WI38 (cell line): ENCODE measurements around the gene CHGA.

Source experiments
- H3K4me3 ChIP-seq: 2 replicates; pipeline ENCODE4 v1.5.1; 2011; ENCODE audit warnings: low read depth, mild to moderate bottlenecking, control low read depth, low read length
- CTCF ChIP-seq: IDR thresholded peaks from 2 replicates; pipeline ENCODE4 v1.5.1; 2012; ENCODE audit warnings: low read depth, mild to moderate bottlenecking, control low read depth, low read length

The CHGA gene

GRCh38 chr14:92945959-92946846, 23.3 kb downstream of the CHGA start:
- TF ChIP-seq CTCF, result no peak
- no peak overlapping the region for H3K4me3 ChIP-seq

- no peak overlapping the region for H3K4me3 ChIP-seq
- no peak for TF ChIP-seq CTCF
Measured at GRCh38 chr14:92946847-92947545, 24.0 kb downstream of the CHGA start.

DNA sequence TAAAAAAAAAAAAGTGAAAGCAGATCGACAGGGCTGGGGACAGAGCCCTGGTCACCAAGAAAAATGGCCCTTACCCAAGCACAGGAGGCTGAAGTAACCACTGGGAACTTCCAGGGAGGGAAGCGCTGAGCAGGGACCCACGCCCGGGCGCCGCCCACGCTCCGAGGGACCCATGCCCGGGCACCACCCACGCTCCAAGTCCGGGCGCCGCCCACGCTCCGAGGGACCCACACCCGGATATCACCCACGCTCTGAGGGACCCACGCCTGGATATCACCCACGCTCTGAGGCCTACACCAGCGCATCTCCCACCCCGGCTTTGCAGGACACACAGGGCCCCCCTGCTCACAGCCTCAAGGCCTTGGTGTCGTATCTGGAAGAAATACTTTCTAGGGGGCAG, 25.7 kb downstream of the CHGA start:
- no peak for TF ChIP-seq CTCF
- no peak overlapping the region for H3K4me3 ChIP-seq

DNA sequence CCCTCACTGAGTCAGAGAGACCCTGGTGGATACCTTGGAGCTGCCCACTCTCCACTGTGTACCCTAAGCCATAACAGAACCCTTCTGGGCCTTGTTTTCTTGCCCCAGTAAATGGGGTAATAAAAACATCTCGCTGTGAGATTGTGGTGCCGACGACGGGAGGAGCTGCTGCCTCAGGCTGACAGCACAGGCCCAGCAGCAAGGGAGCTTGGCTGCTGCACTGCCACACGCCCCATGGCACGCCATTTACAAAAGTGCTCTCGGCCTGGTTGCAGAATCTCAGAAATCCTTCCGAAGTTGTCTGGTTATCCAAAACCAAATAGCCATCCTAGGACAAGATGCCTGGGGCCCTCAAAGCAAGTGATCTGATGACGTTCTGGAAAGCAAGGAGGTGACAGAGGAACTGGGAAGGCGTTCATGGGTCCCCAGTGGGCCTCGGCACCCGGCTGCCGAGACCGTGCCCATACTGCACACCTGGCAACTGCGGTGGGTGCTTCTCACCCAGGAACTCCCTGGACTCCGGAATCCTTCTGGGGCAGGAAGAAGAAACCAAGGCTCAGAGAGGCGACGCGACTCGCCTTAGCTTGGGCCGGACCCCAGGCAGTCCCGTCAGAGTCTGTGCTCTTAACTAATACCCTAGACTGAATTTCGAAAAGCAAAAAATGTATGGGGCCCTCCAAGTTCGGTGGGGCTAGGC, 26.7 kb downstream of the CHGA start:
- no peak for TF ChIP-seq CTCF
- H3K4me3 ChIP-seq, result no peak overlapping the region

- H3K4me3 ChIP-seq, result no peak overlapping the region
- no peak for TF ChIP-seq CTCF
Measured at GRCh38 chr14:92950193-92950540, 27.2 kb downstream of the CHGA start.

DNA sequence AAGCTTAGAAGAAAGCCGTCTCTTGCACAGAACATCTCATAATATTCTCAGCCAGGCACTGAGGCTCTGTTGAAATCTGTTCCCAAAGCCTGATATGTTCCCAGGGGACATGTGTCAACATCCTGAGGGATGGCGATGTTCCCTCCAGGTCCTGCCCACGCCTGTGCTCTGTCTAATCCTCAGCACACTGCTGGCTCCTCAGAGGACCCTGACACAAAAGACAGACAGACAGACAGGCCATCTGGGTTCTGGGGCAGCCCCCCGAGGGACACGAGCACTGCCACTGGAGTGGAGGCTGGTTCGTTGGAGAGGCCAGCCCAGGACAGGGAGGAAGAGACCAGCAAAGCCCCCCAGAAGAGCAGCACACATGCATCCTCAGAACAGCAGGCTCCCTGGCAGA, 27.8 kb downstream of the CHGA start:
- H3K4me3 ChIP-seq, result no peak overlapping the region
- no peak for TF ChIP-seq CTCF
